A204.1 (cell line): ENCODE measurements around the gene CDK19.

Experiments used
- FAIRE-seq: peaks from 2 replicates; lab custom pipeline; 2012; peaks lifted over from hg19 to GRCh38; lab: Jason Lieb, UNC

Gene CDK19

DNA sequence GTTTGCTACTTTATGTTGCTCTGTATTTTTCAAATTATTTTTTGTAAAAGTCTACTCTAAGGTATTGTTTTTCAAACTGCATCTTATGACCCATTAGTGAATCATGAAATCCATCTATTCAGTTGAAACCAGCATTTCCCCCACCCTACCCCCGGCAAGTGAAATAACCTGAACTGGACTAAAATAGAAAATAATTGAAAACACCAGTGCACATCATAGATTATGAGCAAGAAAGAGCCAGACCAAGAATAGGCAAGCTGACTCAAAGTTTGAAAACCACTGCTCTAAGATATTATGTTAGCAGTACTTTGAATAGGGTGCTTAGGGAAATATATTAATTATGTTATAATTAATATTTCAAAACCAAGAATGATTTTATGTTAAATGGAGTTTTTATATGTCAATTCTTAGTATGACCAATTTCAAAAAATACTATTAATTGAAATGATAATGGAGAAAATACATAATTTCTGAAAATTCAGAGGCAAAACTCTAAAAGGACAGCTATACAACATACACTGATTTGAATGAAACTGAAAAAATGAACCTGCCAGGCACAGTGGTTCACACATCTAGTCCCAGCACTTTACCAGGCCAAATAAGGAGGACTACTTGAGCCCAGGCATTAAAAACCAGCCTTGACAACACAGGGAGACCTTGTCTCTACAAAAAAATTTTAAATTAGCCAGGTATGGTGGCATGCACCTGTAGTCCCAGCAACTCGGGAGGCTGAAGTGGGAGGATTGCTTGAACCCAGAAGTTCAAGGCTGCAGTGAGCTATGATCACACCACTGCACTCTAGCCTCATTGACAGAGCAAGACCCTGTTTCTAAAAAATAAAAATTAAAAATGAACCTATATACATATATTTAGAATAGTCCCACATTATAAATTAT is 112.0 kb downstream of the CDK19 start:
- no peak for FAIRE-seq

DNA sequence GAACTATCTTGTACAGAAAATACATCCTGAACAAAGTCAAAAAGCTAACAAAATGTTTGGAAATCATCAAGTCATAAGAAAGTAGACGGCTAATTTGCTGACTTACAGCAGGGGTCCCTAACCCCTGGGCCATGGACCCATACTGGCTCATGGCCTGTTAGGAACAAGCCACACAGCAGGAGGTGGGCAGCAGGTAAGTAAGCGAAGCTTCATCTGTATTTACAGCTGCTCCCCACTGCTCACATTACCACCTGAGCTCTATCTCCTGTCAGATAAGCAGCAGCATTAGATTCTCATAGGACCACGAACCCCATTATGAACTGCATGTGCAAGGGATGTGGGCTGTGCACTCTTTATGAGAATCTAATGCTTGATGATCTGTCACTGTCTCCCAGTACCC is 115.5 kb downstream of the CDK19 start:
- FAIRE-seq: no peak

GRCh38 chr6:110693994-110694393 is 121.3 kb downstream of the CDK19 start:
- FAIRE-seq: no peak

DNA sequence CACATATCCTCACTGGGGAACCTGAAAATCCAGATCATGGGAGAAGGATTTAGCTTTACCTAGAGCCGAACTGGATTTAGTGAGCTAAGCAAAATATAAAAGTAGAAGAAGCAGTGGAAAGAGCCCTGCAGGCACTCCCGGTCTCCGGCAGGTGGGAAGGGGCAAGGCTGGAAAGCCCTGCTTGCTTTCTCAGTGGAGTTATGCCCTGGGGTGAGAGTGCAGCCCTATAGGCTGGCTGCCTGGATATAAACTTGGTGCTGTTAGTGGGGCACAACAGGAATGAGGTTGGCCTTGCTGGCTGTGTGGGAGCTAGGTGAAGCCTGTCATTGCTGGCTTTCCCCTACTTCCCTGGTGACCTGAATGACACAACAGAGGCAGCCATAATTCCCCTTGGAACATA is 122.0 kb downstream of the CDK19 start:
- FAIRE-seq: no peak

GRCh38 chr6:110690916-110691315 is 124.4 kb downstream of the CDK19 start:
- FAIRE-seq: peak; percentile 54

DNA sequence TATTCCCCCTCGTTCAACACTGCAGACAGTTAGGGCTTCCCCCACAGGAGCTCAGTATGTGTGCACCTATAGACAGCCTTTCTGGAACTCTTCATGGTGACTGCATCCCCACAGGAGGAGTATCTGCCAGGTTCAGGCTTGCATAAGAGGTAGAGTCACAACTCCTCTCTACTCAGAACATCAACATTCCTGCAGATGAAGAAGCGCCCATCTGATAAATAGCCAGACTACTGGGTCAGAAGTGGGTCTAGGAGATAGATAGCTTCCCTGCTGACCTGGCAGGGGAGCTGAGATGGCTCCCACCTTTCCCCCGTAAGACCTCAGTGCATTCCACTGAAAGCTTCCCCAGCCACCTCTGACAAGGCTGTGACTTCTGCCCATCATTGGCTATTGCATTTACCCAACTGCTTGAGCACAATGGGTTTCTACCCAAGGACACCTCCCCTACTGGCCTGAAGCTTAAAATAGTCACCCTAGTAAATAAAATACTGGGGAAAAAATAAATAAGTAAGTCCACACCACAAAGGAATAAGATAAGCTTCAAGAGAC is 125.1 kb downstream of the CDK19 start:
- no peak for FAIRE-seq

DNA sequence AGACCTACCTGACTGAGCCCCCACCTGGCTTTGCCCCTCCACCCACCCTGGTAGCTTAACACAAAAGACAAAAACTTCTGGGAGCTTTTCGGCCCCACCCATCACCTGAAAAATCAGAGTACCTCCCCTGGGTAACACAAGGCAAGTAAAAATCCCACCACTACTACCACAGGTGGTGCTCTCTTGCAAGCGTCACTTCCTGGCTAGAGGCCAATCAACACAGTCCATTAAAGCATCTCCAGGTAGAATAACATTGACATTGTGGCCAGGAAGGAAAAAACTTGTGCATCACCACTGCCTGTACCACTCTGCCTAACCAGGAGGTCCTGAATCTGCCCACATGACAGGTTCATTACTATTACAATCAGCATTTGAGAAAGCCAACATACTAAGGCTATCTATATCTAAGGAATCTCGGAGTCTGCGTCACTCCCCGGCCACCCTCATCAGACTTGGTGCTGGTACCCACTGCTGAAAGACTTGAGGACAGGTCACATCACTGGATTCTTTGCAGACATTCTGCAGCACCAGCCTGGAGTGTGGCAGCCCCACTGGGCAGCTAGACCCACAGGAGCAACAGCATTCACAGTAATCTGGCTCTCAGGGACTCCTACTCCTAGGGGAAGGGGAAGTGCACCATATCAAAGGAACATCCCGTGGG is 125.9 kb downstream of the CDK19 start:
- no peak for FAIRE-seq

DNA sequence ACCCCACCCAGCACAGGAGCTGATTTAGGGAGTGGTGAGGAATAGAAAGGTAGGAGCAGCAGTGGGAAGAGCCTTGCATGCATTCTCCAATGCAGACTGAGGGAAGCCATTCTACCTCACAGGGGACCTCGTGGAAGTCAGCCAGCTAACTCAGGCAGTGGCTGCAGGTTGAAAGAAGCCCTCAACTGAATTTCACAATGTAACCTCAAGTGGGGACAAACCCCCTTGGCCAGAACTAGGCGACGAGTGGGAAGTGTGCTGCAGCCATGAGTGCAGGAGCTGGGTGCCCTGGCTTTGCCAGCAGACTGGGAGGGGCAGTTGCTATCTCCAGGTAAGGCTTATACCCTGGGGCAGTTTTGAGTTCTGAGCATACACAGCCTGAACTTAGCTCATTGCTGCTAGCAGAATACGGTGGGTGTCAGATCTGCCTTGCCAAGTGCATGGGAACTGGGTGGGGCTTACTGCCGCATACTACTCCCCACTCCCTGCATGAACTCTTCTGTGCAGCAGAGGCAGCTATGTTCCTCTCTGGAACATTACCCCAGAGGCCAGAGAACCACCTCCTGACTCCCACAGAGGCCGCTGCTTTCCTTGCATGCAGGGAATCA is 126.5 kb downstream of the CDK19 start:
- FAIRE-seq: no peak

GRCh38 chr6:110687326-110687725 is 127.9 kb downstream of the CDK19 start:
- no peak for FAIRE-seq

- no peak for FAIRE-seq
Observed at GRCh38 chr6:110683241-110683640, 132.0 kb downstream of the CDK19 start.

GRCh38 chr6:110682460-110682853 is 132.8 kb downstream of the CDK19 start:
- FAIRE-seq: peak; percentile 95

- FAIRE-seq: no peak
Observed at GRCh38 chr6:110681543-110682459, 133.5 kb downstream of the CDK19 start.

DNA sequence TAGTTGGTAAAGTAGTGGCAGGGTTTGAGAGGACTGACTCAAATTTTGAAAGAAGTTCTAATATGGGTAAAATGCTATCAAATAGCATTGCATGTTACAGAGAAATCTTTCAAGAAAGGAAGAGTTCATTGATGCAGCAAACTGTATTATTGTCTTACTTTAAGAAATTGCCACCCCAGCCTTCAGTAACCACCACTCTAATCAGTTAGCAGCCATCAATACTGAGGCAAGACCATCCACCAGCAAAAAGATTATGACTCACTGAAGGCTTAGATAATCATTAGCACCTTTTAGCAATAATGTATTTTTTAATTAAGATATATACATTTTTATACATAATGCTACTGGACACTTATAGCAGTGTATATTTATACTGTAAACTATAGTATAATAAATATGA is 138.9 kb downstream of the CDK19 start:
- no peak for FAIRE-seq

DNA sequence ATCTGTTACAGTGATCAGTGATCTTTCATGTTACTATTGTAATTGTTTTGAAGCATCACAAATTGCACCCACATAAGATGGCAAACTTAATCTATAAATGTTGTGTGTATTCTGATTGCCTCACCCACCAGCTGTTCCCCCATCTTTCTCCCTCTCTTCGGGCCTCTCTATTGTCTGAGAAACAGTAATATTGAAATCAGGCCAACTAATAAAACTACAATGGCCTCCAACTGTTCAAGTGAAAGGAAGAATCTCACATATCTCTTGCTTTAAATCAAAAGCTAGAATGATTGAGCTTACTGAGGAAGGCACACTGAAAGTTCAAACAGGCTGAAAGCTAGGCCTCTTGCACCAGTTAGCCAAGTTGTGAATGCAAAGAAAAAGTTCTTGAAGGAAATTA is 141.2 kb downstream of the CDK19 start:
- FAIRE-seq: no peak

DNA sequence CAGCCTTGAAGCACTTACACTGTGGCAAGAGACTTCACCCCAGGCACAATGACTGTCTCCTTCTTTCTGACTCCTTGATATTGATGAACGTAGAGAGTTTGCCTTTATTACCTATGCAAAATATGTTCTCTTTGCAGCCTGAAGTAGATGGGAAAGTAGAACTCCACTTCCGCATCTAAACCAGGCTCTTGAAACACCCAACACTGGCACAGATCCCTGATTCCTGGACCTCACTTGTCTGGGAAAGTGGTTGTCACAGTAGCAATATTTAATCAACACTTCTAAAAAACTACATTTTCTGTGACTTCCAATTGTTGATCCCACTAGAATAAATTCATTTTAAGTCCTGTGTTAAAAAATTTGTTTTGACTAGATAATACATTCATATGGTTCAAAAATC is 143.1 kb downstream of the CDK19 start:
- no peak for FAIRE-seq

GRCh38 chr6:110671447-110671846 is 143.8 kb downstream of the CDK19 start:
- no peak for FAIRE-seq

DNA sequence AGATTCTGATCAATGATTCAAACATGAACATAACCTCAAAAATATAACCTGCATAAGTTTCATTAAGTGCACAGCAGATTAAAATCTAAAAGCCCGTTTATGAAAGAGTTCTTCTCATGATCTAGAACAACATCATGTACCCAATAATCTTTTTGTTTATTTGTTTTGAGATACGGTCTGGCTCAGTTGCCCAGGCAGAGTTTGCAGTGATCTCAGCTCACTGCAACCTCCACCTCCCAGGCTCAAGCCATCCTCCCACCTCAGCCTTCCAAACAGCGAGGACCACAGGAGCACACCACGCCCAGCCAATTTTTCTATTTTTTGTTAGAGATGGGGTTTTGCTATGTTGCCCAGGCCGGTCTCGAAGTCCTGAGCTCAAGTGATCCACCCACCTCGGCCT is 149.7 kb downstream of the CDK19 start:
- FAIRE-seq: no peak

- FAIRE-seq: no peak
Observed at GRCh38 chr6:110664933-110665332, 150.3 kb downstream of the CDK19 start.

GRCh38 chr6:110662490-110663211 is 152.6 kb downstream of the CDK19 start:
- FAIRE-seq: peak; percentile 32

DNA sequence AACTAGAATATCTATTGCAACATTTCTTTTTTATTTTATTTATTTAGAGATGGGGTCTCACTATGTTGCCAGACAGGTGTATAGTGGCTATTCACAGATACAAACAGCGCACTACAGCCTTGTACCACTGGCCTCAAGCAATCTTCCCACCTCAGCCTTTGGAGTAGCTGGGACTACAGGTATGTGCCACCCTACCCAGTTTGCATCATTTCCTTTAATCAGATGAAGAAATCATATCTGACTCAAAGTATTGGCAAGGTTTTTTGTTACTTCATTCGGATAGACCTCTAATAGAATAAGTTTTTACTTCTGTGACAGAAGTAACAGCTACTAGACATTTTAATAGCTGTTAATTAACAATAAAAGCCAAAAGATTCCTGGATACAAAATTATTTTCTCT is 153.9 kb downstream of the CDK19 start:
- FAIRE-seq: no peak

GRCh38 chr6:110660066-110660655 is 155.1 kb downstream of the CDK19 start:
- FAIRE-seq: no peak
